Astrocyte of the spinal cord (primary cell): ENCODE measurements around the gene NHSL1.

ENCODE experiments used
- DNase-seq: peaks from one replicate; pipeline ENCODE4 v3.0.0; 2011; ENCODE audit warnings: low read depth, low spot score
- H3K4me3 ChIP-seq: 2 replicates; pipeline ENCODE4 v1.5.1; 2011; ENCODE audit warnings: low read depth, mild to moderate bottlenecking, low read length, moderate library complexity
- CTCF ChIP-seq: IDR thresholded peaks from 2 replicates; pipeline ENCODE4 v1.5.1; 2012; ENCODE audit warnings: low read depth, mild to moderate bottlenecking, low read length, inconsistent platforms
- in situ Hi-C: cut with HindIII; loops from 2 replicates; pipeline ENCODE4 v1.10.0; 2017; ENCODE audit warnings: low sequenced_read_pairs

The NHSL1 gene

GRCh38 chr6:138476116-138476515, 23.2 kb downstream of the NHSL1 start:
- in situ Hi-C loops, result no loop called here
- DNase-seq, result no peak
- TF ChIP-seq CTCF, result no peak

GRCh38 chr6:138473144-138473543, 26.1 kb downstream of the NHSL1 start:
- in situ Hi-C loops, result no loop called here
- no peak overlapping the region for H3K4me3 ChIP-seq
- no peak for DNase-seq
- TF ChIP-seq CTCF, result no peak

More at GRCh38 chr6:138476116-138476515, 23.2 kb downstream of the NHSL1 start:
- no peak overlapping the region for H3K4me3 ChIP-seq

- H3K4me3 ChIP-seq, result no peak overlapping the region
- in situ Hi-C loops, result no loop called here
- no peak for TF ChIP-seq CTCF
- peak; percentile 64 for DNase-seq
These were observed 30.8 kb downstream of the NHSL1 start for GRCh38 chr6:138468320-138469015.

GRCh38 chr6:138467901-138468300, 31.4 kb downstream of the NHSL1 start:
- DNase-seq, result no peak
- in situ Hi-C loops, result no loop called here
- no peak for TF ChIP-seq CTCF
- no peak overlapping the region for H3K4me3 ChIP-seq

GRCh38 chr6:138465007-138465645, 34.2 kb downstream of the NHSL1 start:
- TF ChIP-seq CTCF, result no peak
- H3K4me3 ChIP-seq, result no peak overlapping the region
- DNase-seq, result peak; percentile 97
- in situ Hi-C loops, result no loop called here

GRCh38 chr6:138464085-138464484, 35.2 kb downstream of the NHSL1 start:
- H3K4me3 ChIP-seq, result no peak overlapping the region
- in situ Hi-C loops, result no loop called here
- no peak for DNase-seq
- TF ChIP-seq CTCF, result no peak
